Measurements from ENCODE around the gene BLACAT1.
"Not testable (repeated sequence)": the region's sequence is repeated elsewhere in the genome, so short reads cannot be mapped to it uniquely, and the experiment has no call there.

BLACAT1 gene

DNA sequence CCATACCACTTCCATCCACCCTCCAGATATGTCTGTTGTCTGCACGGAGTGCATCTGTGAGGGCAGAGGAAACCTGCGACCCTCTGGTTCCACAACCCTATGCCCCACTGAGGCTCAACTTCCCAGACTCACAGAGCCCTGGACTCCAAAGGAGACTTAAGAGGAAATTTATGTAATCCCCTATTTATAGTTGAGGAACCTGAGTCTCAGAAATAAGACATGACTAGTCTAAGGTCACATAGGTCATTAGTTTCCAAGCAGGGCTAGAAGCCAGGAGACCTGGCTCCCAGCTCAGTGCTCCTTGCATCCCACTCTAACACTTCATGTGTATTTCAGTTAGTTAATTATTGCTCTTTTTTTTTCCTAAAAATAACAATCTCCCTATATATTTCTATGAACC is 18.3 kb downstream of the BLACAT1 start:
- DNase-seq (ENCODE audit: low read depth) = no peak
- H3K4me3 ChIP-seq (ENCODE audit: control insufficient read depth, low read depth, low read length) = no peak overlapping the region
- TF ChIP-seq, protein P1, sequence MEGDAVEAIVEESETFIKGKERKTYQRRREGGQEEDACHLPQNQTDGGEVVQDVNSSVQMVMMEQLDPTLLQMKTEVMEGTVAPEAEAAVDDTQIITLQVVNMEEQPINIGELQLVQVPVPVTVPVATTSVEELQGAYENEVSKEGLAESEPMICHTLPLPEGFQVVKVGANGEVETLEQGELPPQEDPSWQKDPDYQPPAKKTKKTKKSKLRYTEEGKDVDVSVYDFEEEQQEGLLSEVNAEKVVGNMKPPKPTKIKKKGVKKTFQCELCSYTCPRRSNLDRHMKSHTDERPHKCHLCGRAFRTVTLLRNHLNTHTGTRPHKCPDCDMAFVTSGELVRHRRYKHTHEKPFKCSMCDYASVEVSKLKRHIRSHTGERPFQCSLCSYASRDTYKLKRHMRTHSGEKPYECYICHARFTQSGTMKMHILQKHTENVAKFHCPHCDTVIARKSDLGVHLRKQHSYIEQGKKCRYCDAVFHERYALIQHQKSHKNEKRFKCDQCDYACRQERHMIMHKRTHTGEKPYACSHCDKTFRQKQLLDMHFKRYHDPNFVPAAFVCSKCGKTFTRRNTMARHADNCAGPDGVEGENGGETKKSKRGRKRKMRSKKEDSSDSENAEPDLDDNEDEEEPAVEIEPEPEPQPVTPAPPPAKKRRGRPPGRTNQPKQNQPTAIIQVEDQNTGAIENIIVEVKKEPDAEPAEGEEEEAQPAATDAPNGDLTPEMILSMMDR (conservative IDR thresholded peaks at IDR 0.05; ENCODE audit: control insufficient read depth, insufficient read depth, low read depth, low read length) = no peak

DNA sequence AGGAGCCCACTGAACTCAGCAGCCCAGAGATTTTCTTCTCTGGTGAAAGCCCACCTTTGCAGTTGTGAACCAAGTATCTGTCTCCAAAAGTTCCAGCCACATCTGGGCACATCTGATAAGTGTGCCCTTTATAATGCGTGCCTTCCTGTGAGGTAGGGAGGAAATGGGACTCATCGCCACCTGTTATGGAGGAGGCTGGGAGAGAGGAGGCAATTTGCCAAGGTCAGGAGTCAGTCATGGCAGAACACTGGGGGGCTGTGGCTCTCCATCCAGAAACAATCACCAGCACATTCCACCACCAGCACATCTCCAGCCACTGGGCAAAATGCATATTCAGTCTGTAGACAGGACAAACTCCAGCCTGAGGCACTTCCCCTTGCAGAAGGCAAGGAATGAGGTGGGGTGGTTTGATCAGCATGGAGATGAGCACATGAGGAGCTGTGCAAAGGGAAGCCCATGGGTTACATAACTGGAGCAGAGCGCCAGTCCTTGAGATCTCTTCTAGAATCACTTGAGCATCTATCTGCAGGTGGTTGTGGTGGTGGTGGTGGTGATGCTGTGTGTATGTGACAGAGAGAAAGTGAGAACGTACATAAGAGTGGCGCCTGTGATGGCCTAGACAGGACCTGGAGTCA is 19.0 kb downstream of the BLACAT1 start:
- no peak overlapping the region for H3K4me3 ChIP-seq (ENCODE audit: control insufficient read depth, low read depth, low read length)
- no peak for DNase-seq (ENCODE audit: low read depth)
- TF ChIP-seq, protein P1 (conservative IDR thresholded peaks at IDR 0.05; ENCODE audit: control insufficient read depth, insufficient read depth, low read depth, low read length) = no peak

DNA sequence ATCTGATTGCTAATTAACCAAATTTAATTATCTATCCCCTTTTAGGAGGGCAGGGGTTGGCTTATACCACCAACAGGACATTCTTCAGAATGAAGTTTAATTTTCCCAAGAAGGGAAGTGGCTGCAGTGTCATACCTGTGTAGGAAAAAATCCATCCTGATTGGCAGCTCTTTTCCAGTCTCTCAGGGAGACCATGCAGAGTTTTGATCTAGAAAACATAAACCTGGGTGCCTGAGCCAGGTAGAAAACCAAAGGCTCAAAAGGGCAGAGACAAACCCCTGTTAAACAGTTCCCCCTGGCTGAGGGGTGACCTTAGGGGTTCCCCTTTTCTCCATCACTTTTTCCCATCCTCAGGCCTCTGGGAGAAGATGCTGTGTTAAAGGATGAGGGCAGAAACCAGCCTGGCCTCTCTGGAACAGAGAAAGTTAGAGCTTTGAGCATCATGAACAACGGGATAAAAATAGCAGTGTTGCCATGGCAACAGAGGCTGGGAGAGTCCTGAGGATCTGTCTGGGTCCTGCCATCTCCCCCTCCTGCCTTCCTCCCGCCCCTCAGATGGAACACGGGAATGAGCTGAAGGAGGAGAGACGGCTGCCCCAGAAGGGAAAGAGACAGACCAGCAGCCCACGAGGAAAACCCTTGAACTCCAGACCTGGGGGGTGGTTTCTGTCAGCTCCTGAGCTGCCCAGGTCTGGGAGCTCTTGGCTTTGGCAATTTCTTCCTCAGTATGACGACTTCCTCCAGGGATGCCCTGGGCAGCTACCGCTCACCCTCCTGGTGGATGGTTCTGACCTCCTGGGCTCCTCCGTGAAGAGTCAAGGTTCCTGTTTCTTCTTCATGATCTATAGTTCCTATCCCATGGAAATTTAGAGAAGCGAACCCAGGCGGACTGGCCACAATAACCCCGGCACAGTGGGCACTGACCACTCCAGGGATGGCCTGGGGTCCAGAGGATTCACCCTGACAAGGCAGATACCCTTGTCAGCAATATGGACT is 20.0 kb downstream of the BLACAT1 start:
- no peak for DNase-seq (ENCODE audit: low read depth)
- no peak overlapping the region for H3K4me3 ChIP-seq (ENCODE audit: control insufficient read depth, low read depth, low read length)

DNA sequence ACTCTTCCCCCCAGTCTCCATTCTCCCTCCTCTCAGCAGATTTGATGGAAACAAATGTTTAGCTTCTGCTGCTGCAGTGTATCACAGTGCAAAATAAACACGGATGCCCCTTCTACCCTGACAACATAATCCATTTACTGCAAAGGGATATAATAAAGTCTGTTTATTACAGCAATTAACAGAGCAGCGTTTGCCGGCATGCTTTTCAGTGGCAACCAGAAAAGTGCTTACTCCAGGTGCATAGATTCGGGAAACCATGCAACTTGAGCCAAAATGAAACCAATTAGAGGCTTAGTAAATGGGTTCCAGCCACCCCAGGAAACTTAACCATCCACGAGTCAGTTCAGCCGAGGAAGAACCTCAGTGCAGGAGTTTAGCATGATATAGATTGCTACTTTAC is 21.1 kb downstream of the BLACAT1 start:
- DNase-seq (ENCODE audit: low read depth) = no peak
- no peak overlapping the region for H3K4me3 ChIP-seq (ENCODE audit: control insufficient read depth, low read depth, low read length)
- TF ChIP-seq, protein P1 (conservative IDR thresholded peaks at IDR 0.05; ENCODE audit: control insufficient read depth, insufficient read depth, low read depth, low read length) = no peak

More for the DNA sequence above, 20.0 kb downstream of the BLACAT1 start:
- TF ChIP-seq, protein P1 (conservative IDR thresholded peaks at IDR 0.05; ENCODE audit: control insufficient read depth, insufficient read depth, low read depth, low read length) = no peak

DNA sequence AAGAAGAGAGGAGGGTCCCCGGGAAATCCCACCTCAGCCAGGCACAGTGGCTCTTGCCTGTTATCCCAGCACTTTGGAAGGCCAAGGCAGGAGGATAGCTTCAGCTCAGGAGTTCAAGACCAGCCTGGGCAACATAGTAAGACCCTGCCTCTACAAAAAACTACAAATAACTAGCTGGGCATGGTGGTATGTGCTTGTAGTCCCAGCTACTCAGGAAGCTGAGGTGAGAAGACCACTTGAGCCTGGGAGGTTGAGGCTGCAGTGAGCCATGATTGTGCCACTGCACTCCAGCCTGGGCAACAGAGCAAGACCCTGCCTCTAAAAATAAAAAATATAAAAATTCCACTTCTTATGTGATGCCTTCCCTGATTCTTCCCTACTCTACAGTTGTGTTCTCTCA is 23.2 kb downstream of the BLACAT1 start:
- not testable (repeated sequence) for DNase-seq (ENCODE audit: low read depth); H3K4me3 ChIP-seq (ENCODE audit: control insufficient read depth, low read depth, low read length)

DNA sequence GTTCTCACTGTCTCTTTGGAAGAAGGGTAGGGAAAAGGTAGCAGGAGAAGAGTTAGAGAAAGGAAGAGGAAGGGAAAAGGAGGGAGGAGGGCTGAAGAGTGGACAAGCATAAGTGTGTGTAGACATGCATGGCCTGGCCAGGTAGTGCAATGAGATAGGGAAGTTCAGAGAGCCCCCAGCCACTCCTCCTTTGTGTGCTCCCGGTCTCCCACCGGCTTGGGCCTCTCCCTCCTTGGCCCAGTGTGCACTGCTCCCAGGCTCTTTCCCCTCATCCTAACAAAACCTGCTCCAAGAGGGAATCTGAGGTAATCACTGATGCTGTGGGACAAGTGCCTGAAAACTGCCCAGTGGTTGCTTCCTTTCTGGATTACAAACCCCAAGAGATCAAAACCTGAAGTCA is 23.7 kb downstream of the BLACAT1 start:
- TF ChIP-seq, protein P1 (conservative IDR thresholded peaks at IDR 0.05; ENCODE audit: control insufficient read depth, insufficient read depth, low read depth, low read length) = no peak
- no peak overlapping the region for H3K4me3 ChIP-seq (ENCODE audit: control insufficient read depth, low read depth, low read length)
- no peak for DNase-seq (ENCODE audit: low read depth)

DNA sequence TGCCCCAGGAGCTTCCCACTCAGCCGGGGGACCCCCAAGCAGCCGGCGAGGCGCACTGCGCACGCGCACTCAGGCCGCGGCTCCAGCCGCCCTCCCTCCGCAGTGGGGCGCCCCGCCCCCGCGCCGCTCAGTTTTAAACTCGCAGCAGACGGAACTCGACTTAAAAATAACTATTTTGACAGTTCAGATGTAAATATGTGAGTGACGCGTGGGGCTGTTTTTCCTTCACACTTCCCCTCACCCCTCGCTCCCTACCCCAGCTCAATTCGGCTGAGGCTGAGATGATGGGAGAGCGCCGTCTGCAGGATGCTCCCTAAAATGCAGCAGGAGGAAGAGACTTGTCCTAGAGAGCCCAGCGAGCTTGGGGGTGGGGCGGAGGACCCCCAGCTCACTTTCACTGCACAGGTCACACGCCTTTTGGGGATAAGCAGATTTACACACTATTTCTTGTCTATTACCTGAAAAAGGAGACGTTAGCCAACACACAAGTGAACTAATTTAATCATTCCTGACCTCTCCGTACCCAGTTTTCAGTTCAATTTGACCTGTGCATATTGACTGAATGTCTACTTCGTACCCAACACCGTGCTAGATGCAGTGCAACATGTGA is 25.0 kb downstream of the BLACAT1 start:
- DNase-seq (ENCODE audit: low read depth) = peak; percentile 41
- TF ChIP-seq, protein P1 (conservative IDR thresholded peaks at IDR 0.05; ENCODE audit: control insufficient read depth, insufficient read depth, low read depth, low read length) = peak; percentile 98
- peak overlapping the region; percentile 46 for H3K4me3 ChIP-seq (ENCODE audit: control insufficient read depth, low read depth, low read length)
